Measurements from ENCODE around the gene RSBN1. TPM values are rescaled to one million over a fixed set of nuclear protein-coding genes. Genes with fewer than 3 reads are reported as not detected.

RSBN1 gene
- total and polyA plus RNA-seq, 2 experiments from 2014 or later = 15.4 to 17.4 TPM

DNA sequence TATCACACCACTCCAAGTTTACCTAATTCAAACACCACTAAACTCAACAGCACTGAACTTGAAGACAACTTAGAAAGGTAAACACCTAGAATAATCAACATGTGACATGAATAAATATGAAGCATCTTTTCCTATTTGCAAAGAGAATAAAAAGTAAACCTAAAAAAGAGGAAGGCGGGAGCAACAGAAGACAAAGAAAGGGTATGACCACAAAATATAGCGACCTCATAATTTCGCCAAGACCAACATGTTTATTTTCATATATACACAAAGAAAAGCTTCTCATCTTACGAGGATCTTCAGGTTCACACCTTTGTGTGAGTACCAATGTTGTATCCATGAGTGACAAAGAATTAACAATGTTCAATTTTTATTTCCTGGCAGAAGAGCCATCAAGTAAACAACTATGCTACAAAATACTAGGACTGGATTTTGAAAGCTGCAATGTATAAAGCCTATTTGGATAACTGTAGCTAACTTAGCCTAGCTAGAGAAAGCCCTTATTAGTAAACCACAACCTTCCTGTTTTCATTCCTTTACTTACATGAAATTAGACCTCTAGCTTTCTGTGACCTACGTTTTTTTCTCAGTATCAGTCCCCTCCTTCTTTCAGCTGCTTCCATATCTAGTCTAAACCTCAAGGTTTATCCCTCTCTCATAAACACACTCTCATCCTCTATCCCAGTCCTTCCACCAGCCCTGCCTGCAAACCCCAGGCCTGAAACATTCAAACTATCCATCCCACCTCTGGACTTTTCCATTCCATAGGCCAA lies 31.7 kb downstream of the RSBN1 start:
- ATAC-seq (no peak), DNase-seq (ENCODE audit: low spot score) (no peak)
- Histone ChIP-seq H2AFZ (no peak overlapping the region), H3K27me3 (ENCODE audit: insufficient read depth) (no peaks in the 10 kb centered on the region), H3K4me3 (no peak overlapping the region), H3K4me1 (ENCODE audit: insufficient read depth) (peaks cover 18% of the 10 kb centered on the region), H3K36me3 (ENCODE audit: insufficient read depth) (0 out of 2 replicates have a peak, but pooled peaks cover 8% of the 10 kb centered on the region), H4K20me1 (replicated peaks; ENCODE audit: insufficient read depth) (no peaks in the 10 kb centered on the region), H3F3A (replicated peaks; ENCODE audit: low read depth) (no peaks in the 10 kb centered on the region), H3K79me2 (replicated peaks; ENCODE audit: insufficient read depth) (peaks cover 59% of the 10 kb centered on the region), H3K27ac (ENCODE audit: low read depth) (no peak overlapping the region), H3K9me2 (ENCODE audit: insufficient read depth) (no peaks in the 10 kb centered on the region), H3K4me2 (no peak overlapping the region)
- Mint-ChIP-seq H3K36me3 (ENCODE audit: low read depth) (peaks cover 12% of the 10 kb centered on the region), H3K27ac (no peak overlapping the region), H3K4me3 (no peak overlapping the region), H3K9me3 (no peaks in the 10 kb centered on the region), H3K27me3 (ENCODE audit: insufficient read depth, low read depth, poor library complexity) (no peaks in the 10 kb centered on the region), H3K4me1 (peaks cover 7% of the 10 kb centered on the region; the same call in 2 of the 3 replicates)
- no peak for TF ChIP-seq JUNB (IDR thresholded peaks at IDR 0.05; ENCODE audit: unreplicated experiment)
- TF ChIP-seq, protein P1, sequence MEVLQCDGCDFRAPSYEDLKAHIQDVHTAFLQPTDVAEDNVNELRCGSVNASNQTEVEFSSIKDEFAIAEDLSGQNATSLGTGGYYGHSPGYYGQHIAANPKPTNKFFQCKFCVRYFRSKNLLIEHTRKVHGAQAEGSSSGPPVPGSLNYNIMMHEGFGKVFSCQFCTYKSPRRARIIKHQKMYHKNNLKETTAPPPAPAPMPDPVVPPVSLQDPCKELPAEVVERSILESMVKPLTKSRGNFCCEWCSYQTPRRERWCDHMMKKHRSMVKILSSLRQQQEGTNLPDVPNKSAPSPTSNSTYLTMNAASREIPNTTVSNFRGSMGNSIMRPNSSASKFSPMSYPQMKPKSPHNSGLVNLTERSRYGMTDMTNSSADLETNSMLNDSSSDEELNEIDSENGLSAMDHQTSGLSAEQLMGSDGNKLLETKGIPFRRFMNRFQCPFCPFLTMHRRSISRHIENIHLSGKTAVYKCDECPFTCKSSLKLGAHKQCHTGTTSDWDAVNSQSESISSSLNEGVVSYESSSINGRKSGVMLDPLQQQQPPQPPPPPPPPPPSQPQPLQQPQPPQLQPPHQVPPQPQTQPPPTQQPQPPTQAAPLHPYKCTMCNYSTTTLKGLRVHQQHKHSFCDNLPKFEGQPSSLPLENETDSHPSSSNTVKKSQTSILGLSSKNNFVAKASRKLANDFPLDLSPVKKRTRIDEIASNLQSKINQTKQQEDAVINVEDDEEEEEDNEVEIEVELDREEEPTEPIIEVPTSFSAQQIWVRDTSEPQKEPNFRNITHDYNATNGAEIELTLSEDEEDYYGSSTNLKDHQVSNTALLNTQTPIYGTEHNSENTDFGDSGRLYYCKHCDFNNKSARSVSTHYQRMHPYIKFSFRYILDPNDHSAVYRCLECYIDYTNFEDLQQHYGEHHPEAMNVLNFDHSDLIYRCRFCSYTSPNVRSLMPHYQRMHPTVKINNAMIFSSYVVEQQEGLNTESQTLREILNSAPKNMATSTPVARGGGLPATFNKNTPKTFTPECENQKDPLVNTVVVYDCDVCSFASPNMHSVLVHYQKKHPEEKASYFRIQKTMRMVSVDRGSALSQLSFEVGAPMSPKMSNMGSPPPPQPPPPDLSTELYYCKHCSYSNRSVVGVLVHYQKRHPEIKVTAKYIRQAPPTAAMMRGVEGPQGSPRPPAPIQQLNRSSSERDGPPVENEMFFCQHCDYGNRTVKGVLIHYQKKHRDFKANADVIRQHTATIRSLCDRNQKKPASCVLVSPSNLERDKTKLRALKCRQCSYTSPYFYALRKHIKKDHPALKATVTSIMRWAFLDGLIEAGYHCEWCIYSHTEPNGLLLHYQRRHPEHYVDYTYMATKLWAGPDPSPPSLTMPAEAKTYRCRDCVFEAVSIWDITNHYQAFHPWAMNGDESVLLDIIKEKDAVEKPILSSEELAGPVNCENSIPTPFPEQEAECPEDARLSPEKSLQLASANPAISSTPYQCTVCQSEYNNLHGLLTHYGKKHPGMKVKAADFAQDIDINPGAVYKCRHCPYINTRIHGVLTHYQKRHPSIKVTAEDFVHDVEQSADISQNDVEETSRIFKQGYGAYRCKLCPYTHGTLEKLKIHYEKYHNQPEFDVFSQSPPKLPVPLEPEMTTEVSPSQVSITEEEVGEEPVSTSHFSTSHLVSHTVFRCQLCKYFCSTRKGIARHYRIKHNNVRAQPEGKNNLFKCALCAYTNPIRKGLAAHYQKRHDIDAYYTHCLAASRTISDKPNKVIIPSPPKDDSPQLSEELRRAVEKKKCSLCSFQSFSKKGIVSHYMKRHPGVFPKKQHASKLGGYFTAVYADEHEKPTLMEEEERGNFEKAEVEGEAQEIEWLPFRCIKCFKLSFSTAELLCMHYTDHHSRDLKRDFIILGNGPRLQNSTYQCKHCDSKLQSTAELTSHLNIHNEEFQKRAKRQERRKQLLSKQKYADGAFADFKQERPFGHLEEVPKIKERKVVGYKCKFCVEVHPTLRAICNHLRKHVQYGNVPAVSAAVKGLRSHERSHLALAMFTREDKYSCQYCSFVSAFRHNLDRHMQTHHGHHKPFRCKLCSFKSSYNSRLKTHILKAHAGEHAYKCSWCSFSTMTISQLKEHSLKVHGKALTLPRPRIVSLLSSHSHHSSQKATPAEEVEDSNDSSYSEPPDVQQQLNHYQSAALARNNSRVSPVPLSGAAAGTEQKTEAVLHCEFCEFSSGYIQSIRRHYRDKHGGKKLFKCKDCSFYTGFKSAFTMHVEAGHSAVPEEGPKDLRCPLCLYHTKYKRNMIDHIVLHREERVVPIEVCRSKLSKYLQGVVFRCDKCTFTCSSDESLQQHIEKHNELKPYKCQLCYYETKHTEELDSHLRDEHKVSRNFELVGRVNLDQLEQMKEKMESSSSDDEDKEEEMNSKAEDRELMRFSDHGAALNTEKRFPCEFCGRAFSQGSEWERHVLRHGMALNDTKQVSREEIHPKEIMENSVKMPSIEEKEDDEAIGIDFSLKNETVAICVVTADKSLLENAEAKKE (CRISPR knock-in tag; IDR thresholded peaks at IDR 0.05) = no peak
- no peak for TF ChIP-seq ZNF114 (CRISPR knock-in tag; IDR thresholded peaks at IDR 0.05)
- TF ChIP-seq, protein P2, sequence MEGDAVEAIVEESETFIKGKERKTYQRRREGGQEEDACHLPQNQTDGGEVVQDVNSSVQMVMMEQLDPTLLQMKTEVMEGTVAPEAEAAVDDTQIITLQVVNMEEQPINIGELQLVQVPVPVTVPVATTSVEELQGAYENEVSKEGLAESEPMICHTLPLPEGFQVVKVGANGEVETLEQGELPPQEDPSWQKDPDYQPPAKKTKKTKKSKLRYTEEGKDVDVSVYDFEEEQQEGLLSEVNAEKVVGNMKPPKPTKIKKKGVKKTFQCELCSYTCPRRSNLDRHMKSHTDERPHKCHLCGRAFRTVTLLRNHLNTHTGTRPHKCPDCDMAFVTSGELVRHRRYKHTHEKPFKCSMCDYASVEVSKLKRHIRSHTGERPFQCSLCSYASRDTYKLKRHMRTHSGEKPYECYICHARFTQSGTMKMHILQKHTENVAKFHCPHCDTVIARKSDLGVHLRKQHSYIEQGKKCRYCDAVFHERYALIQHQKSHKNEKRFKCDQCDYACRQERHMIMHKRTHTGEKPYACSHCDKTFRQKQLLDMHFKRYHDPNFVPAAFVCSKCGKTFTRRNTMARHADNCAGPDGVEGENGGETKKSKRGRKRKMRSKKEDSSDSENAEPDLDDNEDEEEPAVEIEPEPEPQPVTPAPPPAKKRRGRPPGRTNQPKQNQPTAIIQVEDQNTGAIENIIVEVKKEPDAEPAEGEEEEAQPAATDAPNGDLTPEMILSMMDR (conservative IDR thresholded peaks at IDR 0.05; ENCODE audit: low read depth in 2 of 2) = no peak
- TF ChIP-seq ZNF331 (CRISPR knock-in tag; IDR thresholded peaks at IDR 0.05; ENCODE audit: low read depth) = no peak
- no peak for TF ChIP-seq STAT1 (IDR thresholded peaks at IDR 0.05; ENCODE audit: unreplicated experiment)
- no peak for TF ChIP-seq NANOG (IDR thresholded peaks at IDR 0.05; ENCODE audit: borderline replicate concordance)
- TF ChIP-seq, protein P3, sequence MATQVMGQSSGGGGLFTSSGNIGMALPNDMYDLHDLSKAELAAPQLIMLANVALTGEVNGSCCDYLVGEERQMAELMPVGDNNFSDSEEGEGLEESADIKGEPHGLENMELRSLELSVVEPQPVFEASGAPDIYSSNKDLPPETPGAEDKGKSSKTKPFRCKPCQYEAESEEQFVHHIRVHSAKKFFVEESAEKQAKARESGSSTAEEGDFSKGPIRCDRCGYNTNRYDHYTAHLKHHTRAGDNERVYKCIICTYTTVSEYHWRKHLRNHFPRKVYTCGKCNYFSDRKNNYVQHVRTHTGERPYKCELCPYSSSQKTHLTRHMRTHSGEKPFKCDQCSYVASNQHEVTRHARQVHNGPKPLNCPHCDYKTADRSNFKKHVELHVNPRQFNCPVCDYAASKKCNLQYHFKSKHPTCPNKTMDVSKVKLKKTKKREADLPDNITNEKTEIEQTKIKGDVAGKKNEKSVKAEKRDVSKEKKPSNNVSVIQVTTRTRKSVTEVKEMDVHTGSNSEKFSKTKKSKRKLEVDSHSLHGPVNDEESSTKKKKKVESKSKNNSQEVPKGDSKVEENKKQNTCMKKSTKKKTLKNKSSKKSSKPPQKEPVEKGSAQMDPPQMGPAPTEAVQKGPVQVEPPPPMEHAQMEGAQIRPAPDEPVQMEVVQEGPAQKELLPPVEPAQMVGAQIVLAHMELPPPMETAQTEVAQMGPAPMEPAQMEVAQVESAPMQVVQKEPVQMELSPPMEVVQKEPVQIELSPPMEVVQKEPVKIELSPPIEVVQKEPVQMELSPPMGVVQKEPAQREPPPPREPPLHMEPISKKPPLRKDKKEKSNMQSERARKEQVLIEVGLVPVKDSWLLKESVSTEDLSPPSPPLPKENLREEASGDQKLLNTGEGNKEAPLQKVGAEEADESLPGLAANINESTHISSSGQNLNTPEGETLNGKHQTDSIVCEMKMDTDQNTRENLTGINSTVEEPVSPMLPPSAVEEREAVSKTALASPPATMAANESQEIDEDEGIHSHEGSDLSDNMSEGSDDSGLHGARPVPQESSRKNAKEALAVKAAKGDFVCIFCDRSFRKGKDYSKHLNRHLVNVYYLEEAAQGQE (IDR thresholded peaks at IDR 0.05; ENCODE audit: unreplicated experiment) = no peak
- no peak for TF ChIP-seq EZH2phosphoT487 (IDR thresholded peaks at IDR 0.05; ENCODE audit: unreplicated experiment)
- no peak for TF ChIP-seq POLR2AphosphoS5 (IDR thresholded peaks at IDR 0.05; ENCODE audit: low read depth)
- no peak for TF ChIP-seq EZH2 (IDR thresholded peaks at IDR 0.05; ENCODE audit: low read depth, unreplicated experiment)
- TF ChIP-seq CREB1 (CRISPR knock-in tag; IDR thresholded peaks at IDR 0.05; ENCODE audit: low read depth) = no peak
